ENCODE measurements around the gene HACE1. TPM values are rescaled to one million over a fixed set of nuclear protein-coding genes. Genes with fewer than 3 reads are reported as not detected.
"Not testable (repeated sequence)": the region's sequence is repeated elsewhere in the genome, so short reads cannot be mapped to it uniquely, and the experiment has no call there.

HACE1 gene
- total RNA-seq, 4 donors from 2014 or later = 14.7 to 25.5 (median 22.5) TPM

DNA sequence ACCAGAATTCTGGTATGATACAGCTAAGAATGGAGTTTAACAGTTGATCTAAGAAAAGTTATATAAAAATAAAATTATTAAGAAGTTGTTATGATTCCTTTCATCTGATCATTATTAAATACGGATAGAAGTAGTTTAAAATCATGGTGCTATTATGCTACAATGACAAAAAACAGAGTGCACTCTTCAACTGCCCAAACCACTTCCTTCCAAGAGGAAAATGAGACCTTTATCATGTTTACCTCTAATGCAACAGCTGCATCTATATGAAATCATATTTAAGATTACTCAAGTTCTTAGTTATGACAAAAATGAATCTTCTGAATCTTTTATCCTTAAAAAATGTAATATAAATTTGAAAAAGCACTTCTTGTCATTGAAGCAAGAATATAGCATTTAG lies 31.2 kb downstream of the HACE1 start:
- ATAC-seq = no peak
- Histone ChIP-seq H3K27me3 (no peaks in the 10 kb centered on the region), H3K9me3 (no peaks in the 10 kb centered on the region), H3K36me3 (peaks cover 0 to 45% of the 10 kb centered on the region in 2 donors), H3K27ac (no peak overlapping the region), H3K4me3 (no peak overlapping the region), H3K4me1 (no peaks in the 10 kb centered on the region)
- whole genome bisulfite sequencing, 2 donors (ENCODE audit: low coverage in 1 of 2) = 57 to 73% methylated on average over 1 of the region's 1 CpG
- TF ChIP-seq POLR2AphosphoS5 (IDR thresholded peaks at IDR 0.05) = no peak
- no peak for TF ChIP-seq EP300 (IDR thresholded peaks at IDR 0.05)
- TF ChIP-seq, protein P1, sequence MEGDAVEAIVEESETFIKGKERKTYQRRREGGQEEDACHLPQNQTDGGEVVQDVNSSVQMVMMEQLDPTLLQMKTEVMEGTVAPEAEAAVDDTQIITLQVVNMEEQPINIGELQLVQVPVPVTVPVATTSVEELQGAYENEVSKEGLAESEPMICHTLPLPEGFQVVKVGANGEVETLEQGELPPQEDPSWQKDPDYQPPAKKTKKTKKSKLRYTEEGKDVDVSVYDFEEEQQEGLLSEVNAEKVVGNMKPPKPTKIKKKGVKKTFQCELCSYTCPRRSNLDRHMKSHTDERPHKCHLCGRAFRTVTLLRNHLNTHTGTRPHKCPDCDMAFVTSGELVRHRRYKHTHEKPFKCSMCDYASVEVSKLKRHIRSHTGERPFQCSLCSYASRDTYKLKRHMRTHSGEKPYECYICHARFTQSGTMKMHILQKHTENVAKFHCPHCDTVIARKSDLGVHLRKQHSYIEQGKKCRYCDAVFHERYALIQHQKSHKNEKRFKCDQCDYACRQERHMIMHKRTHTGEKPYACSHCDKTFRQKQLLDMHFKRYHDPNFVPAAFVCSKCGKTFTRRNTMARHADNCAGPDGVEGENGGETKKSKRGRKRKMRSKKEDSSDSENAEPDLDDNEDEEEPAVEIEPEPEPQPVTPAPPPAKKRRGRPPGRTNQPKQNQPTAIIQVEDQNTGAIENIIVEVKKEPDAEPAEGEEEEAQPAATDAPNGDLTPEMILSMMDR (IDR thresholded peaks at IDR 0.05) = no peak
- no peak for TF ChIP-seq POLR2A (IDR thresholded peaks at IDR 0.05)

DNA sequence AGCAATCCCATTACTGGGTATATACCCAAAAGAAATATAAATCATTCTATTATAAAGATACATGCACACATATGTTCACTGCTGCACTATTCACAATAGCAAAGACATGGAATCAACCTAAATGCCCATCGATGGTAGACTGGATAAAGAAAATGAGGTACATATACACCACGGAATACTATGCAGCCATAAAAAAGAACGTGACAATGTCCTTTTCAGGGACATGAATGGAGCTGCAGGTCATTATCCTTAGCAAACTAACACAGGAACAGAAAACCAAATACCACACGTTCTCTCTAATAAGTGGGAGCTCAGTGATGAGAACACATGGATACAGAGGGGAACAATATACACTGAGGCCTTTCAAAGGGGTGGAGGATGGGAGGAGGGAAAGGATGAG lies 38.9 kb downstream of the HACE1 start:
- H3K36me3 ChIP-seq = peaks cover 0 to 43% of the 10 kb centered on the region in 2 donors
- H3K4me1 ChIP-seq, H3K9me3 ChIP-seq, H3K27ac ChIP-seq, ATAC-seq, H3K27me3 ChIP-seq, H3K4me3 ChIP-seq: not testable (repeated sequence)
- 95 to 100% methylated on average over 4 of the region's 4 CpGs for WGBS, 2 donors (ENCODE audit: low coverage in 1 of 2)

DNA sequence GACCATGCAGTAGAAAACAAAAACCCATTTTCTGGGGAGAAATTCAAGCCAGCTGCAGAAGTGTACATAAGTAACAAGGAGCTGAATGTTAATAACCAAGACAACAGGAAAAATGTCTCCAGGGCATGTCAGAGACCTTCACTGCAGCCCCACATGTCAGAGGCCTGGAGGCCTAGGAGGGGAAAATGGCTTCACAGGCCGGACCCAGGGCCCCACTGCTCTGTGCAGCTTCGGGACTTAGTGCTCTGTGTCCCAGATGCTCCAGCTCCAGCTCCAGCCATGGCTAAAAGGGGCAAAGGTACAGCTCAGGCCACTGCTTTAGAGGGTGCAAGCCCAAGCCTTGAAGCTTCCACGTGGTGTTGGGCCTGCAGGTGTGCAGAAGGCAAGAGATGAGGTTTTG lies 43.6 kb downstream of the HACE1 start:
- no peak for ATAC-seq
- Histone ChIP-seq H3K4me3 (no peak overlapping the region), H3K9me3 (no peaks in the 10 kb centered on the region), H3K4me1 (no peaks in the 10 kb centered on the region), H3K27me3 (no peaks in the 10 kb centered on the region), H3K36me3 (peaks cover 0 to 21% of the 10 kb centered on the region in 2 donors), H3K27ac (no peak overlapping the region)
- TF ChIP-seq EP300 (IDR thresholded peaks at IDR 0.05) (no peak), POLR2AphosphoS5 (IDR thresholded peaks at IDR 0.05) (no peak), POLR2A (IDR thresholded peaks at IDR 0.05) (no peak)
- TF ChIP-seq, protein P1 (IDR thresholded peaks at IDR 0.05) = no peak
- WGBS, 2 donors (ENCODE audit: low coverage in 1 of 2) = 100% methylated on average over 1 of the region's 3 CpGs; no CpG with 5 or more reads in 1 of the 2 donors

DNA sequence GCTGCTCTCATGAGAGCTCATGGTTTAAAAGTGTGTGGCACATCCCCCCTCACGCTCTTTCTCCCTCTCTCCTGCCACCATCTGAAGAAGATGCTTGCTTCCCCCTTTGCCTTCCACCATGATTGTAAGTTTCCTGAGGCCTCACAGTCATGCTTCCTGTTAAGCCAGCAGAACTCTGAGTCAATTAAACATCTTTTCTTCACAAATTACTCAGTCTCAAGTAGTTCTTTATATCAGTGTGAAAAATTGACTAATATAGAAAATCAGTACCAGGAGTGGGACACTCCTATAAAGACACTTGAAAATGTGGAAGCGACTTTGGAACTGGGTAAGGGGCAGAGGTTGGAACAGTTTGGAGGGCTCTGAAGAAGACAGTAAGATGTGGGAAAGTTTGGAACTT lies 45.0 kb downstream of the HACE1 start:
- Histone ChIP-seq H3K36me3 (peaks cover 0 to 16% of the 10 kb centered on the region in 2 donors), H3K27ac (no peak overlapping the region), H3K4me1 (no peaks in the 10 kb centered on the region), H3K4me3 (no peak overlapping the region), H3K27me3 (no peaks in the 10 kb centered on the region), H3K9me3 (no peaks in the 10 kb centered on the region)
- no peak for TF ChIP-seq POLR2A (IDR thresholded peaks at IDR 0.05)
- no peak for TF ChIP-seq EP300 (IDR thresholded peaks at IDR 0.05)
- TF ChIP-seq, protein P1 (IDR thresholded peaks at IDR 0.05) = no peak
- TF ChIP-seq POLR2AphosphoS5 (IDR thresholded peaks at IDR 0.05) = no peak
- 100% methylated on average over 2 of the region's 2 CpGs; no CpG with 5 or more reads in 1 of the 2 donors for WGBS, 2 donors (ENCODE audit: low coverage in 1 of 2)
- ATAC-seq = no peak

DNA sequence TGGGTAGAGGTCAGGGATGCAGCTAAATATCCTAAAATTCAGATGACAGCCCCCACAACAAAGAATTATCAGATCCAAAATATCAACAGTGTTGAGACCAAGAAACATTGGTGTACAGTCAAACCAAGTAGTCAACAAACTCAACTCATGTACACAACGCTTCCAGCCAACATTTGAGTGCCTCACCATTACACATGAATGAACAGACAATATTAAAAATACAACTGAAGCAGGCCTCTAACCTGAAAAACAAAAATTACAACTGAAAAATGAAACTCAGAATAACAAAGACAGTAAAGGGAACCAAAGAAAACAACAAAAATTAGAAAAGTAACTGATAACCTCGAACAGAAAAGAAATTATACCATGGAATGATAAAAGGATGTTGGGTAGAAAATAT lies 46.2 kb downstream of the HACE1 start:
- no peak for ATAC-seq
- Histone ChIP-seq H3K27me3 (no peaks in the 10 kb centered on the region), H3K4me1 (no peaks in the 10 kb centered on the region), H3K4me3 (no peak overlapping the region), H3K9me3 (no peaks in the 10 kb centered on the region), H3K36me3 (peaks cover 0 to 16% of the 10 kb centered on the region in 2 donors), H3K27ac (no peak overlapping the region)
- 88 to 100% methylated on average over 1 to 2 of the region's 2 CpGs for WGBS, 2 donors (ENCODE audit: low coverage in 1 of 2)
- TF ChIP-seq, protein P1 (IDR thresholded peaks at IDR 0.05) = no peak
- no peak for TF ChIP-seq POLR2AphosphoS5 (IDR thresholded peaks at IDR 0.05)

Measured in gastroesophageal sphincter (tissue), 4 donors.